Measurements from ENCODE around the gene THAP9. TPM values are rescaled to one million over a fixed set of nuclear protein-coding genes. Genes with fewer than 3 reads are reported as not detected.

THAP9 gene
- total RNA-seq, 6 experiments from 2014 or later: 0.92 to 3.8 (median 3.0) TPM

DNA sequence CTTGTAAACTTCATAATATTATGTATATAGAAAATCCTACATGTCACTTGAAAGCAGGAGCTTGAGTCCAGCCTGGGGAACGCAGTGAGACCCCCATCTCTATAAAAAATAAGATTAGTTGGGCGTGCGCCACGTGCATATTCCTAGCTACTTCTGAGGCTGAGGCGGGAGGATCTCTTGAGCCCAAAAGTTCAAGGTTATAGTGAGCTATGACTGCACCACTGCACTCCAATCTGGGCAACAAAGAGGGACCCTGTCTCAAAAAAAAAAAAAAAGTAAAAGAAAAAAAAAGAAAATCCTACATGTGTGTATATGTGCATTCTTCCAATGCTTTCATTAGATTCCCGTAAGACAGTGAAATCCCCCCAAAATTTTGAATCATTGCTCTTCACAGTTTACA, 11.2 kb upstream of the THAP9 start:
- no peak for ATAC-seq
- Histone ChIP-seq H3K27me3 (no peaks in the 10 kb centered on the region), H3K9me3 (no peaks in the 10 kb centered on the region), H3K36me3 (peaks cover 0 to 5% (median 0%) of the 10 kb centered on the region in 4 donors), H3K4me3 (peak overlapping the region; percentile 67 to 83 (median 83)), H3K4me1 (peaks cover 0 to 59% (median 20%) of the 10 kb centered on the region in 4 donors), H3K27ac (peak overlapping the region in 2 of 3 donors; percentile 97)
- 19% methylated on average over 6 of the region's 6 CpGs for WGBS (ENCODE audit: insufficient coverage, low coverage, low lambda C conversion rate, missing lambda C conversion rate)
- TF ChIP-seq POLR2A (IDR thresholded peaks at IDR 0.05): no peak
- TF ChIP-seq, protein P1, sequence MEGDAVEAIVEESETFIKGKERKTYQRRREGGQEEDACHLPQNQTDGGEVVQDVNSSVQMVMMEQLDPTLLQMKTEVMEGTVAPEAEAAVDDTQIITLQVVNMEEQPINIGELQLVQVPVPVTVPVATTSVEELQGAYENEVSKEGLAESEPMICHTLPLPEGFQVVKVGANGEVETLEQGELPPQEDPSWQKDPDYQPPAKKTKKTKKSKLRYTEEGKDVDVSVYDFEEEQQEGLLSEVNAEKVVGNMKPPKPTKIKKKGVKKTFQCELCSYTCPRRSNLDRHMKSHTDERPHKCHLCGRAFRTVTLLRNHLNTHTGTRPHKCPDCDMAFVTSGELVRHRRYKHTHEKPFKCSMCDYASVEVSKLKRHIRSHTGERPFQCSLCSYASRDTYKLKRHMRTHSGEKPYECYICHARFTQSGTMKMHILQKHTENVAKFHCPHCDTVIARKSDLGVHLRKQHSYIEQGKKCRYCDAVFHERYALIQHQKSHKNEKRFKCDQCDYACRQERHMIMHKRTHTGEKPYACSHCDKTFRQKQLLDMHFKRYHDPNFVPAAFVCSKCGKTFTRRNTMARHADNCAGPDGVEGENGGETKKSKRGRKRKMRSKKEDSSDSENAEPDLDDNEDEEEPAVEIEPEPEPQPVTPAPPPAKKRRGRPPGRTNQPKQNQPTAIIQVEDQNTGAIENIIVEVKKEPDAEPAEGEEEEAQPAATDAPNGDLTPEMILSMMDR (IDR thresholded peaks at IDR 0.05): no peak
- intact Hi-C loops (cut with DNase I): no loop called here
- no peak for DNase-seq

DNA sequence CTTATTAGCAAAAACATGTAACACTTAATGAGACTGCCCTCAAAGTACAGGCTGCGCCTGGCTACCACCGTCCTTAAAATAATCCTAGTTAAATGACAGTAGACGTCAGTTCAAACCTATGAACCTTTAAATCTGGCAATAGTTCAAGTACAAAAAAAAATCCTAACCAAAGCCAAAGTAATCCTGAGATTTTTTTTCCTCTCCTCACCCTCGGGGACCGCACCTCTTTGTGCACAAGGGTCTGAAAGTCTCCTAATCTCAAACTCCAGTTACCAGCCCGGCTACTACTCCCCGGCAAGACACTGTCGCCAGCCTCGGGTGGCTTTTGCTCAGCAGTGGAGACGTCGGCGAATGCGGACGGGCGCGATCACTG, 10.0 kb upstream of the THAP9 start:
- no peaks in the 10 kb centered on the region for H3K27me3 ChIP-seq
- no peak for TF ChIP-seq POLR2A (IDR thresholded peaks at IDR 0.05)
- TF ChIP-seq, protein P1 (IDR thresholded peaks at IDR 0.05): no peak
- no peaks in the 10 kb centered on the region for H3K9me3 ChIP-seq
- ATAC-seq (peak; percentile 7 to 23 (median 11)), DNase-seq (no peak)
- H3K4me1 ChIP-seq: peaks cover 0 to 50% (median 17%) of the 10 kb centered on the region in 4 donors
- WGBS (ENCODE audit: insufficient coverage, low coverage, low lambda C conversion rate, missing lambda C conversion rate): 0% methylated on average over 13 of the region's 16 CpGs
- intact Hi-C loops (cut with DNase I): no loop called here
- H3K27ac ChIP-seq: peak overlapping the region; percentile 97
- peaks cover 0 to 8% (median 0%) of the 10 kb centered on the region in 4 donors for H3K36me3 ChIP-seq
- H3K4me3 ChIP-seq: peak overlapping the region; percentile 67 to 83 (median 83)

DNA sequence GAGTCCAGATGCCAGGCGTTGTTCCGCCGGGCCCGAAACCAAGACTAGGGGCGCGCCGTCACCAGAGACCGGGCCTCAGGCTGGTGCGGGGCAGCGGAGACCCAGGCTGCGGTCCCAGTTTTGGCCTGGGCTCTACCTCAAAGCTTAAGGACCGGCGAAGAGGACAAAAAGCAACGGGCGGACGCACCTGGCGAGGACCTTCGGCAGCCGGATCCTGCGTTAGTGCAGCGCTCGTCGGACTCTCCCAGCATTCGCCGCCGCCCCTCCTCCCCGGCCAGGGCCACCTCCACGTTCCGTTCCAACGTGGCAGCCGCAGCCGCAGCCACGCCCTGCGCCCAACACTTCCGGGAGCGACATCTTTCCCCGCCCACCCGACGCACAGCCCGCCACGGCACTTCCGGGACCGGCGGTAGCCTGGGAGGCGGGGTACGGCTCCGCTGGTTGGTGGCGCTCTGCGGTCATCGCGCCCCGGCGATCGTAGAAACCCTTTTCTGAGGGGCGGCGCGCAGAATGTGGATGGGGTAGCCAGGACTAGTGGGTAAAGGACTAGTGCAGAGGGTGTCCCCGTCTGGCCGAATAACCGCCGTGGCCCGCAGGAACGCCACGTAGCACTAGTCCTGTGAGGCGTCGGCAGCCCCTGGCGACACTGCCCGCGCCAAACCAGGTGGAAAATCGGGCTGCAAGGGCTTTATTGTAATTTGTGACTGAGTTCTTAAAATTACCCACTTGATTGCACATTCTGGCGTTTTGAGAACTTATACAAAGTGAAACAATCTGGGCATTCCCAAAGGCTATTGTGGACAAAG, 9.4 kb upstream of the THAP9 start, which contains the start of gene SEC31A:
TSS of gene SEC31A (minus strand) at position 253 of the 806 bp plus-strand sequence. CDS start 9,217 bp downstream, outside the sequence.
- ATAC-seq (peak; percentile 94 to 98 (median 96)), DNase-seq (peak; percentile 98 to 99 (median 98))
- no peaks in the 10 kb centered on the region for H3K9me3 ChIP-seq
- intact Hi-C loops (cut with DNase I): no loop called here
- peak within 1 kb of the TSS; percentile 97 for H3K27ac ChIP-seq
- peak within 1 kb of the TSS; percentile 67 to 83 (median 83) for H3K4me3 ChIP-seq
- H3K36me3 ChIP-seq: peaks cover 0 to 8% (median 0%) of the 10 kb centered on the region in 4 donors
- H3K27me3 ChIP-seq: no peaks in the 10 kb centered on the region
- H3K4me1 ChIP-seq: peaks cover 0 to 44% (median 12%) of the 10 kb centered on the region in 4 donors
- TF ChIP-seq, protein P1 (IDR thresholded peaks at IDR 0.05): peak in 3 of 4 donors; percentile 4 to 18 (median 10)
- TF ChIP-seq POLR2A (IDR thresholded peaks at IDR 0.05): peak; percentile 97
- 0% methylated on average over 17 of the region's 71 CpGs for WGBS (ENCODE audit: insufficient coverage, low coverage, low lambda C conversion rate, missing lambda C conversion rate)

DNA sequence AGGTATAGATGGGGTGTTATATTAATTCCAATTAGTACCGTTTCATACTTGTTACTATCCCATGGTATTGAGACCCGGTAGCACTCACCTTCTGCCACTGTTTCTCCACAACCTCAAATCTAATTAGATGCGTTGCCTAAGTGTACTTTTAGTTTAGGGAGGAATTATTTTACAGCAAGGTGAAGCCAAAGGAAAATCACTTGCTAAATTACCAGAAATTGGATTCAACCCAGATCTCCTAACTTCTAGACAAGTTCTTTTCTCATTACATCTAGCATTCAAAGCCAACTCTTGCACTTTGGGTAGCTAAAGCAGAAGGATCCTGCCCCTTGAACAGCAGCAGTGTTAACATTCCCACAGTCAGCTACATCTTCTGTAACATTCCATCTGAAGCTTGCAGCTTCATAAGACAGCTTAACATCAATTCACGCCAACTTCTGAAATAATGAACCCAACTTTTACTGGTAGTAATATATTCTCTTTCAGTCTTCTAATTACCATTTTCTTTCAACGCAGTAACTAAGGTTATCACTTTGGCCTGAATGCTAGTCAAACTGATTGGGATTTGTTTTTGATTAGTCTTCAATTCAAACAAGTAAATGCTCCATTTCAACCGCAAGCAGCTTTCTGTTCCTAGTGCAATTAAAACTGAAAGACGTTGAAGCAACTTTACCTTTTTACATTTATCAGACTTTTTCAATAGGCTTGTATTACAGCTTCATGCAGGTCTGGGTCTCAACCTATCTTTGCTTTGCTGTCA, 8.6 kb upstream of the THAP9 start:
- Histone ChIP-seq H3K9me3 (no peaks in the 10 kb centered on the region), H3K4me1 (peaks cover 0 to 37% (median 9%) of the 10 kb centered on the region in 4 donors), H3K27me3 (no peaks in the 10 kb centered on the region), H3K27ac (peak overlapping the region; percentile 97), H3K4me3 (peak overlapping the region; percentile 67 to 83 (median 83)), H3K36me3 (peaks cover 0 to 13% (median 0%) of the 10 kb centered on the region in 4 donors)
- no peak for DNase-seq
- TF ChIP-seq, protein P1 (IDR thresholded peaks at IDR 0.05): no peak
- TF ChIP-seq POLR2A (IDR thresholded peaks at IDR 0.05): no peak
- 12% methylated on average over 7 of the region's 7 CpGs for WGBS (ENCODE audit: insufficient coverage, low coverage, low lambda C conversion rate, missing lambda C conversion rate)
- intact Hi-C loops (cut with DNase I): no loop called here
- peak in 3 of 4 donors; percentile 1 to 2 (median 2) for ATAC-seq
